ENCODE results near the gene LTB4R.

- TF ChIP-seq REST (IDR thresholded peaks at IDR 0.05; ENCODE audit: insufficient read depth in 1 of 2, low read depth in 2 of 2, low read length in 2 of 2) (no peak), TAF1 (IDR thresholded peaks at IDR 0.05; ENCODE audit: borderline replicate concordance, insufficient read depth, low read length) (no peak)
Observed at GRCh38 chr14:24291446-24292117, 19.7 kb upstream of the LTB4R start.

All from PFSK-1 (cell line).